NCI-H2196 (cell line): ENCODE results near the gene MYO16.
"Not testable (repeated sequence)": the region's sequence is repeated elsewhere in the genome, so short reads cannot be mapped to it uniquely, and the experiment has no call there.

Experiments
- DNase-seq: peaks from one replicate; lab custom pipeline; 2025; ENCODE audit not compliant: unreplicated experiment; lab: John Stamatoyannopoulos, UW

Gene MYO16

DNA sequence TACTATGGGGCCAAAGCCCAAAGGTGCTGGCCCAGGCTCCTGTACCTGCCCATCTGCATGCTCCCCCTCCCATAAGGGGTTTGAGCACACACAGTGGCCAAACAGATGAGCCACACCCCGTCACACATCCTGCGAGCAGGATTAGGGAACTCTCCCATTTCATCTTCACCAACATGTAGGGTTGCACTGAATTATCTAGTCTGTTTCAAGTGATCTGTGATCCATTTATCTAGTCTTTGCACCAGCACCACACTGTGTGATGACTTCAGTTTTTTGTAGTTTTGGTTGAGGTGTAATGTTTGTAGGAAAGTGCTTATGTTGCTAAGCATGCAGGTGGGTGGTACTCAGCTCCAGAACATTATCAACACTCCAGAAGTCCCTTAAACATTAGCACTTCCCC lies 249.3 kb downstream of the MYO16 start:
- DNase-seq, result no peak

DNA sequence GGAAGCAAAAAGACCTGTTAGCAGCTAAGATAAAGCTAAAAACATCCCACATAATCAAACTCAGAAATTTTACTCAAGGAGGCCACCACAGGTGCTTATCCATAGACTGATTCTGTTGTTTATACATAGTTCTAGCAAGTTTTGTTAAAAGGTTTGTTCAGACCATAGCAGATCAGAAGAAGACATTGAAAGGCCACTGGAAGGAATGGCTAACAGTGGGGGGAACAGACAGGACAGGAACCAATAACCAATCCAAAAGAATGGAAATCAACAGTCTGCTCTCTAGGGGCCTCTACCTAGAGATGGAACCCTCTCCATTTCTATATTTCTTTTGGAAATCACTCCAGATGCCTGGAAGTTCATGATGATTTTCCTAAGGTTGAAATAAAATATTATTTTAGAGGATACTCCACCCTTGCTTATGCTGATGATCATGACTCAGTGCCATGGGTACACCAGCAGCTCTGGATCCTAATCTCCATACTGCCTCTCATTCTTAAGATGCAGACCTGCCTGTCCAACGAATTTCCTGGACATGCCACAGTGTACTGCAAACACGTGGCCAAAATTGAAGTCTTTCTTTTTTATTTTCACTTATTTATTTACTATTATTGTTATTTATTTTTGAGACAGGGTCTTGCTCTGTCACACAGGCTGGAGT lies 260.0 kb downstream of the MYO16 start:
- no peak for DNase-seq

- DNase-seq, result peak; percentile 14
These were observed 265.9 kb downstream of the MYO16 start for GRCh38 chr13:108895220-108895704.

GRCh38 chr13:108897955-108898354 lies 268.5 kb downstream of the MYO16 start:
- DNase-seq, result no peak

DNA sequence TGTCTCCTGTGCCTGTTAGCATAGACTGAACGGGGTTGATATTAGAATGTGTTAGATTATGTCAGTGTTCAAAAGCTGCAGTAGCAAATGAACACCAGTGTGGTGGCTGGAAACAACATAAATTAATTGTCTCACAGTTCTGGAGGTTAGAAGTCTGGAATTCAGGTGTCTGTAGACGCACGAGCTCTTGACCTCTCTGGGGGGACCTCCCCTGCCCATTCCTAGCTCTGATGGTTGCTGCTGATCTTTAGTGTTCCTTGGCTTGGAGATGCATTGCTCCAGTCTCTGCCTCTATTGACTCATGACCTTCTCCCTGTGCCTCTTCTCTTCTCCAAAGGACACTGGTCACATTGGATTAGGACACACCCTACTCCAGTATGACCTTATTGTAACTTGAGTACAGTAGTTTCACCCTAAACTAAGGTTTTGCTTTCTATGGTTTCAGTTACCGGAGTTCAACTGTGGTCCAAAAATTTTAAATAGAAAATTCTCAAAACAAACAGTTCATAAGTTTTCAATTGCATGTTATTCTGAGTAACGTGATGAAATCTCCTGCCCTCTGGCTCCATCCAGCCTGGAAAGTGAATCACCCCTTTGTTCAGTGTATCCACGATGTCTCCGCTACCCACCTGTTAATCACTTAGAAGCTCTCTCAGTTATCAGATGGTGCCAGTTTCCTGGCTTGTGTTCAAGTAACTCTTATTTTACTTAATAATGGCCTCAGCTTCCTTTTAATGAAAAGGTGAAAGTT lies 273.2 kb downstream of the MYO16 start:
- no peak for DNase-seq

GRCh38 chr13:108903613-108904012 lies 274.2 kb downstream of the MYO16 start:
- no peak for DNase-seq

- DNase-seq, result no peak
These were observed 282.4 kb downstream of the MYO16 start for GRCh38 chr13:108911807-108912206.

GRCh38 chr13:108913731-108914130 lies 284.3 kb downstream of the MYO16 start:
- not testable (repeated sequence) for DNase-seq

- peak; percentile 7 for DNase-seq
These were observed 285.8 kb downstream of the MYO16 start for GRCh38 chr13:108915095-108915633.

- DNase-seq, result peak; percentile 56
These were observed 286.5 kb downstream of the MYO16 start for GRCh38 chr13:108915634-108916512.

GRCh38 chr13:108917581-108917980 lies 288.2 kb downstream of the MYO16 start:
- no peak for DNase-seq

- DNase-seq, result no peak
These were observed 289.9 kb downstream of the MYO16 start for GRCh38 chr13:108919036-108919907.

- DNase-seq, result no peak
These were observed 290.7 kb downstream of the MYO16 start for GRCh38 chr13:108920137-108920536.

- DNase-seq, result no peak
These were observed 291.8 kb downstream of the MYO16 start for GRCh38 chr13:108921238-108921637.

- DNase-seq, result no peak
These were observed 292.7 kb downstream of the MYO16 start for GRCh38 chr13:108922108-108922507.

GRCh38 chr13:108923386-108924047 lies 294.1 kb downstream of the MYO16 start:
- no peak for DNase-seq

GRCh38 chr13:108924134-108924533 lies 294.7 kb downstream of the MYO16 start:
- no peak for DNase-seq

DNA sequence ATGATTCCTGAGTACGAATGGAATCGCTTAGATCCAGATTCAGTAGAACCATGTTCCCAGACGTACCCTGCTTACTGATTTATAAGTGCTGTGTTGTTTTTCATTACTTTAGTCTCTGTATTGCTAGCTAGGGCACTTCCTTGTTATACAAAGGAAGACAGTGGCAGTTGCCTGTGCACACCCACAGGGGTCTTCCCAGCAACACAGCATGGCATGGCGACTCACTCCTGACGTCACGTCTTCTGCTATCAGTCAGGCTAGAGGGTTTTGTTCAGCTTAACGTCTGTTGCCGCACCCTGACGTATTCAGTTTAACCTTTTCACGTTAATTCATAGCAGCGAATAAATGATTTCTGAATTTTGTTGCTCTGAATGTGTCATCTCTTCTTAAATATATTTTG lies 295.1 kb downstream of the MYO16 start:
- no peak for DNase-seq

DNA sequence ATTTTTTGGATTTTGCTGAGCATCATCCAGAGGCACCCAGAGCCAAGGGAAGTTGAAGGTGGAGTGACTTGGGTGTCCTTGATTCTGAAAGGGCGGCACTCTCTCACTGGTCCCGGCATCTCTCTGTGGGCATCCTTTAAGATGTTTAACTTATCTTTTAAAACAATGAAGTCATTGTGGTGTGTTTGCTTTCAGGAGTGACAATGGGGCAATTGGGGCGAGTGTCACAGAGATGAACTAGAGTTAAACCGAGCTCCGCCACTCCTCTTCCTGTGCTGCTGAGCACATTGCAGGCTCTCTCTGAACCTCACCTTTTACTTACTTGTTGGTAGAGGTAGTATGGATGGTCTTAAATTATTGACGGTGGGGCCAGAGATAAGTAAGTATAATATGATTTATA lies 295.7 kb downstream of the MYO16 start:
- DNase-seq, result no peak

DNA sequence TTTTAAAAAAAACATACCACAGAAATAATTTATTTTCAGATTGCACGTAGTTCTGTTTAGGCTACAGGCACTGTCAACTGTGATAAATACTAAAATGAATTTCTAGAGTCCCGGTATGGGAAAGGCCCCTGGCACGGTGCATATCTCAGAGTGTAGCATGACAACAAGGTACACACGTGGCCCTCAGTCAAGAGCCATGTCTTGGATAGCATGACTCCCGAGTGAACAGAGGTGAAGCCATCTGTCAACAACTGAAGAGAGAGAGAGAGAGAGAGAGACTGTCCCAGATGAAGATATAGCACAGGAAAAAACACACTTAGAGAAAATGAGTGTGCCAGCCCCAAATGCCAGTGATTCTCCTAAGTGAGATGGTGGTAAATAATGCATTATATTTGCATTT lies 297.5 kb downstream of the MYO16 start:
- no peak for DNase-seq
